ENCODE results near the gene CACNA2D2.

The CACNA2D2 gene

GRCh38 chr3:50502225-50502583, 1.2 kb downstream of the CACNA2D2 start:
- DNase-seq (ENCODE audit: low read depth, low spot score), result no peak

DNA sequence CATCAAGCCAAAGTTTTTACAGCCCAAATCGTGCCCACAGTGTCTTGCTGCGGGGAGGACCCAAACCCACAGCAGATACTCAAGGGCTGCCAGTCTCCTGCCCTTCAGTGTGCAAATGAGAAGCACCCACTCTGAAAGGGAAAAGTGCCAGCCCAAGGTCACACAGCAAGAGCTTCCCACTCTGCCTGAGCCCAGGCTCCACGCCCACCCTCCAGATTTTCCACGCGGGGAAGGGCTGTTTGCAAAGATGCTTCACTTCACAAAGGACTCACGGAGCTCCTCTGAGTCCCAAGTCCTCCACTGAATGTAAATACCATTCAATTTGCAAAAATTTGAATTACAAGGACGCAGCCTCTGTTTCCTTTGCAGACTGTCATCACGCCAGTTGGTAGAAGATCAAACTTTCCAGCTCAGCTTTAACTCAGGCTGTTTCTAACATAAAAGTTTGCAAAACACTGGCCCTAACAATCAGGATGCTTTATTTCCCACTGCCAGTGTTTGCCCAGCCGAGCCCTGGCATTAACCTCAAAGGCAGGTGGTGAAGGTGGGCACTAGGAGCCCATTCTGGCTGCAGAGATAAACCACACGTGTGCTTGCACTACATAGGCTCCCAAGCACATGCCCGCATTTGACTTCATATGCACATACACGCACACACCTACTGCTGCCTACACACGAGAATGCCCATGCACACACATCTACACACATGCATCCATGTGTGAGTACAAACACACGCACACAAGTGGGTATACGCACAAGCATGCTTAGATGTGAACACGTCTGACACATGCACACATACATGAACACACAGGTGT, 7.6 kb downstream of the CACNA2D2 start:
- DNase-seq (ENCODE audit: low read depth, low spot score), result no peak

- no peak for DNase-seq (ENCODE audit: low read depth, low spot score)
Observed at GRCh38 chr3:50494126-50494525, 9.3 kb downstream of the CACNA2D2 start.

- no peak for DNase-seq (ENCODE audit: low read depth, low spot score)
Observed at GRCh38 chr3:50493623-50494022, 9.8 kb downstream of the CACNA2D2 start.

- DNase-seq (ENCODE audit: low read depth, low spot score), result no peak
Observed at GRCh38 chr3:50493086-50493485, 10.3 kb downstream of the CACNA2D2 start.

- DNase-seq (ENCODE audit: low read depth, low spot score), result no peak
Observed at GRCh38 chr3:50491023-50491422, 12.4 kb downstream of the CACNA2D2 start.

DNA sequence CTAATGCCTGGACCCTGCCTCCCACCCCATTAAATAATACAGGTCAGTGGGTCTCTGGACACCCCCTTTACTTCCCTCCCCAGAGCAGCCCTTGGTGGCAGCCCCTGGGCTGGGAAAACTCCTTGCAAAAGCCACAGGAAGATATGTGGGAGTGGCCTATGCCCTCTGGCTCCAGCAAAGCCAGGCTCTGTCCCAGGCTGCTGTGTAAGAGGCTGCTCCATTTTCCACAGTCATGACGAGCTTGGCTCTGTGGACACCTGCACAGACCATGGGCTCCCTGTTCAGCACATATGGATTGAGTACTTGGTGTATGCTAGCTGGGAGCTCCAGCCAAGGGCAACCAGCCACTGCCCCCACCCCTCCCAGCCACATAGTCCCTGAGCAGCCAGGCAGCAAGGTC, 13.0 kb downstream of the CACNA2D2 start:
- no peak for DNase-seq (ENCODE audit: low read depth, low spot score)

DNA sequence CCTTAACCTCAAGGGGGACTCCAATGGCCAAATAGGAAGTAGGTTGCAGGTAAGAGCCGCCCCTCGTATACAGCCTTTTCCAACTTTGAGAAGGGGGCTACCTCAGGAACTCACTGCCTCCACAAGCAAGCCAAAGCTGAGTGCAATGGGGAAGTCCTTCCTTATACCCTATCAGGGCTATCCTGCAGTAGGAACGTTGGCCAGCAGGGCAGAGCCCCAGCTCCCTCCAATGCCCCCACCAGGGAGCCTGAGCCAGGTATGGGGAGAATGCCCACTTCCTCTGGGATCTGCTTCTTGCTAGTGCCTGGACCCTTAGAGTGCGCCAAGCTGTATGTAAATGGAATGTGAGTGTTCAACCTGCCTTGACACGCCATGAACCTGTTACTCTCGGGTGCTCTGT, 16.3 kb downstream of the CACNA2D2 start:
- no peak for DNase-seq (ENCODE audit: low read depth, low spot score)

GRCh38 chr3:50486219-50486888, 17.1 kb downstream of the CACNA2D2 start:
- DNase-seq (ENCODE audit: low read depth, low spot score), result no peak

DNA sequence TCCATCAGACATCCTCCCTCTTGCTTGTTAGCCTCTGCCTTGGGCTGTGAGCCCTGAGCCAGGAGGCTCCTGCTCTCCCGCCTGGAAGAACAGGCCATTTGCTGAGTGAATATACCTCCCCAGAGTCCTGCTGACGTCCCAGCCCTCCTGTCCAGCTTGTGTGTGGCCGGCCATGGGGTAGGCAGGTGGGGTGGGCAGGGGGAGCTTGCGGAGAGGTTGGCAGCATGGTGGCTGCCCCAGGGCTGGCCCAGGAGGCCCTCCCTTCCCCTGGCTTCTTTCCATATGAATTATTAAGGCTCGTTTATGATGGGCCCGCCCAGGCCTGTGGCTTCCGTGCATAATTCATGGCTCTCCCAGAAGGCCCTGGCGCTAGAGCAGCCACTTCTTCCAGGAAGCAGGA, 18.7 kb downstream of the CACNA2D2 start:
- no peak for DNase-seq (ENCODE audit: low read depth, low spot score)

- no peak for DNase-seq (ENCODE audit: low read depth, low spot score)
Observed at GRCh38 chr3:50483374-50483773, 20.1 kb downstream of the CACNA2D2 start.

DNA sequence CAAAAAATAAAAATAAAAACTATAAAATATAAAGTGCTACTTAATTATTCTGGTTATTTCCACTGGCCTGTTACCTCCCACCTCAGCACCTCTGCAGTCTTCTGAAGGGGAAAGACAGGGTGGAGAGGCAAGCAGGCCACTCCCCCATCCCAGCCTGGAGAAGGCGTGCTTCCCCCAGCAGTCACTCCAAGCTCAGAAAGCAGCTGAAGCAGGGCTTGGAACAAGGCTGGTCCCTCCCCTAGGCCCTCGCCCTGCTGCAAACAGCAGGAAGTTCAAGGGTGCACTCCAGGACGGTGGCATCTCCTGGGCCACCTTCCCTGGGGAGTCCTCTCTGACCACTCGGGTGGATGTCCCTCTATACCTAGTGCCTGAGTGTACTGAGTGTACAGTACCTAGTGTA, 21.4 kb downstream of the CACNA2D2 start:
- DNase-seq (ENCODE audit: low read depth, low spot score), result no peak

- DNase-seq (ENCODE audit: low read depth, low spot score), result no peak
Observed at GRCh38 chr3:50480471-50480870, 23.0 kb downstream of the CACNA2D2 start.

- no peak for DNase-seq (ENCODE audit: low read depth, low spot score)
Observed at GRCh38 chr3:50479523-50479922, 23.9 kb downstream of the CACNA2D2 start.

DNA sequence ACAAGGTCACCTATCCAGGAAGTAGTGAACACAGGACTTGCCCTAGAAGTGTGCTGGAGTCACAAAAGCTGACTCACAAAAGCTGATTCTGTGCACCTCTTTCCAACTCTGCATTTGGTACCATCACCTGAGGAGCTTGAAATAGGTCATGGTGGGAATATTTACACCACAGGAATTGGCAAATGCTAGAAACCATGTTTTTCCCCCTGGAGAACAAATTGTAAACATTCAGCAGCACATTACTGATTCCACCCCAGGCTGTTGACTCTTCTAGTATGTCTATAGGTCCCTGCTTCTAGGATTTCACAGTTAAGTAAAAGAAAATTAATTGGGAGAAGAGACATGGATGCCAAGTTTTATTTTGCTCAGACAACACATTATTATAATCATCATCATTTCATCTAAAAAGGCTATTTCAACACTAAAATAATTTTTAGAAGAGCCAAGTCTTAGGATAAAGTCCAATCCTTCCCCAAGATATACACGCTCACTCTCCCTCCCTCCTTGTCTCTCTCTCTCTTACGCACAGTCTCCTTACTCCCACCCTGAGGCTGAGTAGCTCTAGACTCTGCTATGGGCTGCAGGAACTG, 24.7 kb downstream of the CACNA2D2 start:
- no peak for DNase-seq (ENCODE audit: low read depth, low spot score)

DNA sequence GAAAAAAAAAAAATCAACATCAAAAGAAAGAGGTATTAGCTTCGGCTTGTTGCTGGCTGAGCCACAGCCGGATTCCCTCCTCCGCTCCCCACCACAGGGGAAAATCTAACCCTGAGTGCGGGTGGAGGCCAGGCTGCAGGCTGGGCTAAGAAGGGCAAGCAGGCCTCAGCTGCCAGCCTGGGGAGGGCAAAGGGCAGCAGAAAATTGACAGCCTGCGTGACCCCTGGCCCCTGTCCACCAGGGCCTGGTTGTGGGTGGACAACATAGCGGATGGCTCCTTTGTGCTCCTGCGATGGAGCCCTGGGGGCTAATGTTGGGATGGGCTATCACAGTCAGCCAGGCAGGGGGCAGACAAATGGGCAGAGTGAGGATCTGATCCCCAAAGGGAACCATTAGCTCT, 25.4 kb downstream of the CACNA2D2 start:
- DNase-seq (ENCODE audit: low read depth, low spot score), result no peak

DNA sequence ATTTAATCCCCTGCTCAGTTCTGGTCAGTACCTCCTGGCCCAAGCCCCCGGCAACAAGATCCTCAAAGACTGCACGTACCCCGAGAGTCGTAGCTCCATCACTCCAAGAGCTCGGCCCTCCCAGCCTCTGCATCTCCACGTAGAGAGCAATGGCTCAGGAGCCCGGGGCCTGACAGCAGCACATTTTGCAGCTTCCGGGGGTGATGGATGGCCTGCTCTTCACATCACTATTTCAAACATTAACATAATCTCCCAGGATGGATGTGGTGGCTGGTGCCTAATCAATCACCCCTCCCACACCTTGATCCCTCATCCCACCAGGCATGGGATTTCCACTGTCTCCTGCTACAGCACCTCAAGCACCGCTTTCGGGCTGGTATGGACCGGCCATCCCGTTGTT, 28.1 kb downstream of the CACNA2D2 start:
- no peak for DNase-seq (ENCODE audit: low read depth, low spot score)

DNA sequence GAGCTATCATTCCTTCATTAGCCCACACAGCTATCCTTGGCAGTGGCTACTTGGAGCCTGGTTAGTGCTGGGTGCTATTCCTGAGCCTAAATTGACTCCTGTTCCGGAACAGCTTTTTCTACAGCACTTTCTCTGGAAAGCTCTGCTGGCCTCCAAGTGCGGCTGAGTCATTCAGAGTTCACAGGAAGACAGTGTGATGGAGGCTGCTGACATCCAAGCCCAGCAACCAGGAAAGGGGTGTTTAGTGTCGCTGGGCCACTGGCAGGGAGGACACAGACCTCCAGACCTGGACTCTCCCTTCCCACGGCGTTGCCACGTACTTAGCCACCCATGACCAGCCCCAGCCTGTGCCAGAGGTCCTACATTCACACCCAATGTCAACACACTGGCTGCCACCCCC, 28.7 kb downstream of the CACNA2D2 start:
- DNase-seq (ENCODE audit: low read depth, low spot score), result no peak

DNA sequence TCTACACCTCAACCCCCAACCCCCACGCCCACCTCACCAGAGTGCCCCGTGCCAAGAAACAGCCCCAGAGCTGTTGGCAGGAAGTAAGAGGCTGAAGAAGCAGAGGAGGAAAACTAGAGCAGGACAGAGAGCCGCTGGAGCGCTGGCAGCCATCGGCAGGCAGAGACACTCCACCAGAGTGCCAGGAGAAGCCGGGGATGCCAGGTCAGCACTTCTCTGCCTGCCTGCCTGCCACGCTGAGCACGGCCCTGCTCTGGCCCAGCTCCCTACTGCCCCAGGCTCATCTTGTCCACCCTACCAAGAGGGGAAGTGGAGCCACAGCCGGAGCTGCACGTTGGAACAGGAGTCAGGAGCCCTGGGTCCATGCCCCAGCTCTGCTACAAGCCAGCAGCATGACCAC, 29.7 kb downstream of the CACNA2D2 start:
- no peak for DNase-seq (ENCODE audit: low read depth, low spot score)

GRCh38 chr3:50472958-50473357, 30.5 kb downstream of the CACNA2D2 start:
- DNase-seq (ENCODE audit: low read depth, low spot score), result no peak

DNA sequence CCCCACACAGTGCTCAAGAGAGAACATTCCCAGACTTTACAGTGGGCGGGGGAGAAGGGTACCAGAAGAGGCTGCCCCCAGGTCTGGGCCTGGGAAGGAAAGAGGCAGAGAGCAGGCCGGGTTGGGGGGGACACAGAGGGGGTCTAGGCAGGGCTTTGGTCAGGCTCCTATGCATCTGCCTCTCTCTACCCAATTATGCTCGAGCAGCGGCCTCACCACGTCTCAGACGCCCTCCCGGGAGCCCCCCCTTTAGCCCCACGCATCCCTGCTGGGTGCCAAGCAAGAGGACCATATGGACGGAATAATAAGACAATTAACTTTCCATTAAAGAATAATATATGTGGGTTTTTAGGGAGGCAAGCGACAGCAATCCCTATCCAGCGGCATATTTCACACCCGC, 32.8 kb downstream of the CACNA2D2 start:
- DNase-seq (ENCODE audit: low read depth, low spot score), result no peak

DNA sequence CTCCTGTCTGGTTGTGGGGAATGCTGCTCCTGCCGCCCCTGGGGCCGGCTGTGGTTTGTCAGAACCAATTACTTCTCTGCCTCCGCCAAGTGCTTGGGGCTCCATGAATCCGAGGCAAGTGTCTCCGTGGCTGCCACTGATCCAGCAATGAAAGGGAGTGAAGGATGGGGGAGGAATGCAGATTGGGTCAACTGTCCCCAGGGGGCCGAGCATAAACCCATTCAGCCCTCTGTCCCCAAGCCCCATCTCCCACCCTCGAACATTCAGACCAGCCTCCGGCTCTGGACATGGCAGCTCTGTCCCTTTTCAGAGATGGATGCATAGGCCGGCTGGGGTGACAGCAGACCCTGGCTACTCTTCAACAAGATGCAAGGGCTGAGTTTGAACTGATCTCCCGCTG, 35.5 kb downstream of the CACNA2D2 start:
- DNase-seq (ENCODE audit: low read depth, low spot score), result no peak

- no peak for DNase-seq (ENCODE audit: low read depth, low spot score)
Observed at GRCh38 chr3:50466177-50466576, 37.3 kb downstream of the CACNA2D2 start.

Measured in activated CD4-positive, CD25-positive, alpha-beta regulatory T cell treated with anti-CD3 and anti-CD28 coated beads, Interleukin-2, amount 50 U/mL, for 16 hours (primary cell).